ENCODE results near the gene STXBP2.

- TF ChIP-seq, protein P1, sequence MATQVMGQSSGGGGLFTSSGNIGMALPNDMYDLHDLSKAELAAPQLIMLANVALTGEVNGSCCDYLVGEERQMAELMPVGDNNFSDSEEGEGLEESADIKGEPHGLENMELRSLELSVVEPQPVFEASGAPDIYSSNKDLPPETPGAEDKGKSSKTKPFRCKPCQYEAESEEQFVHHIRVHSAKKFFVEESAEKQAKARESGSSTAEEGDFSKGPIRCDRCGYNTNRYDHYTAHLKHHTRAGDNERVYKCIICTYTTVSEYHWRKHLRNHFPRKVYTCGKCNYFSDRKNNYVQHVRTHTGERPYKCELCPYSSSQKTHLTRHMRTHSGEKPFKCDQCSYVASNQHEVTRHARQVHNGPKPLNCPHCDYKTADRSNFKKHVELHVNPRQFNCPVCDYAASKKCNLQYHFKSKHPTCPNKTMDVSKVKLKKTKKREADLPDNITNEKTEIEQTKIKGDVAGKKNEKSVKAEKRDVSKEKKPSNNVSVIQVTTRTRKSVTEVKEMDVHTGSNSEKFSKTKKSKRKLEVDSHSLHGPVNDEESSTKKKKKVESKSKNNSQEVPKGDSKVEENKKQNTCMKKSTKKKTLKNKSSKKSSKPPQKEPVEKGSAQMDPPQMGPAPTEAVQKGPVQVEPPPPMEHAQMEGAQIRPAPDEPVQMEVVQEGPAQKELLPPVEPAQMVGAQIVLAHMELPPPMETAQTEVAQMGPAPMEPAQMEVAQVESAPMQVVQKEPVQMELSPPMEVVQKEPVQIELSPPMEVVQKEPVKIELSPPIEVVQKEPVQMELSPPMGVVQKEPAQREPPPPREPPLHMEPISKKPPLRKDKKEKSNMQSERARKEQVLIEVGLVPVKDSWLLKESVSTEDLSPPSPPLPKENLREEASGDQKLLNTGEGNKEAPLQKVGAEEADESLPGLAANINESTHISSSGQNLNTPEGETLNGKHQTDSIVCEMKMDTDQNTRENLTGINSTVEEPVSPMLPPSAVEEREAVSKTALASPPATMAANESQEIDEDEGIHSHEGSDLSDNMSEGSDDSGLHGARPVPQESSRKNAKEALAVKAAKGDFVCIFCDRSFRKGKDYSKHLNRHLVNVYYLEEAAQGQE (IDR thresholded peaks at IDR 0.05; ENCODE audit: low read depth), result no peak
- TF ChIP-seq ZBTB7A (IDR thresholded peaks at IDR 0.05; ENCODE audit: low read depth) (no peak), EGR1 (IDR thresholded peaks at IDR 0.05) (no peak), YY1 (IDR thresholded peaks at IDR 0.05; ENCODE audit: low read depth) (no peak)
These were observed 33.9 kb upstream of the STXBP2 start for GRCh38 chr19:7602935-7603497.
